ENCODE measurements around the gene FAAH.

DNA sequence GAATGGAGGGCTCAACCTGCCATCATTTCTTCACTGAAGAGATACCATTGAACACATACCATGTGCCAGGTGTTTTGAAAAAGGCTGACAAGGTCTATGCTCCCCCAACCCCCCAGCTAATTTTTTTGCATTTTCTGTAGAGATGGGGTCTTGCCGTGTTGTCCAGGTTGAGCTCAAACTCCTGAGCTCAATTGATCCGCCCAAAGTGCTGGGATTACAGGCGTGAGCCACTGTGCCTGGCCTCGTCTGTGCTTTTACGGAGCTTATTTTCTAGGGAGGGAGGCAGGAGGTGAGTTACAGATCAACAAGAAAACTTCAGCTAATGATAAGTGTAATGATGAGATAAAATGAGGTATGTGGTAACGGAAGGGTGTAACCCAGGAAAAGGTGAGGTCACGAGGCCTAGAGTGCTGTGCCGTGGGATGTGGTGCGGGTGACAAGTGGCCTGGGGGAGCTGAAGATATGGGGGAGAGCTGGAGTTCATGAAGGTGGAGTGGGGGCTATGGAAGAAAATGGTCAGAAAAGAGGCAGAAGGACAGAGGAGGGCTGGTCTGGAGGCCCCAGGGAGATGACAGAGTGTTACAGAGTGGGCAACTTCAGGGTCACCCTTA, 28.2 kb downstream of the FAAH start:
- TF ChIP-seq, protein P1, sequence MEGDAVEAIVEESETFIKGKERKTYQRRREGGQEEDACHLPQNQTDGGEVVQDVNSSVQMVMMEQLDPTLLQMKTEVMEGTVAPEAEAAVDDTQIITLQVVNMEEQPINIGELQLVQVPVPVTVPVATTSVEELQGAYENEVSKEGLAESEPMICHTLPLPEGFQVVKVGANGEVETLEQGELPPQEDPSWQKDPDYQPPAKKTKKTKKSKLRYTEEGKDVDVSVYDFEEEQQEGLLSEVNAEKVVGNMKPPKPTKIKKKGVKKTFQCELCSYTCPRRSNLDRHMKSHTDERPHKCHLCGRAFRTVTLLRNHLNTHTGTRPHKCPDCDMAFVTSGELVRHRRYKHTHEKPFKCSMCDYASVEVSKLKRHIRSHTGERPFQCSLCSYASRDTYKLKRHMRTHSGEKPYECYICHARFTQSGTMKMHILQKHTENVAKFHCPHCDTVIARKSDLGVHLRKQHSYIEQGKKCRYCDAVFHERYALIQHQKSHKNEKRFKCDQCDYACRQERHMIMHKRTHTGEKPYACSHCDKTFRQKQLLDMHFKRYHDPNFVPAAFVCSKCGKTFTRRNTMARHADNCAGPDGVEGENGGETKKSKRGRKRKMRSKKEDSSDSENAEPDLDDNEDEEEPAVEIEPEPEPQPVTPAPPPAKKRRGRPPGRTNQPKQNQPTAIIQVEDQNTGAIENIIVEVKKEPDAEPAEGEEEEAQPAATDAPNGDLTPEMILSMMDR (IDR thresholded peaks at IDR 0.05) = no peak
- no peak for TF ChIP-seq EZH2 (IDR thresholded peaks at IDR 0.05)

Measured in neural progenitor cell (in vitro differentiated cells).